ENCODE results near the gene KCNMA1.
A peak's percentile ranks its signal among the peaks of the same experiment; 100 is the strongest.

KCNMA1 gene

GRCh38 chr10:77289027-77289501 is 348.5 kb downstream of the KCNMA1 start:
- no peak for DNase-seq

GRCh38 chr10:77287647-77288120 is 349.9 kb downstream of the KCNMA1 start:
- no peak for DNase-seq

GRCh38 chr10:77286531-77287508 is 350.8 kb downstream of the KCNMA1 start:
- DNase-seq: no peak

- no peak for DNase-seq
These were observed 352.0 kb downstream of the KCNMA1 start for GRCh38 chr10:77285529-77286182.

- no peak for DNase-seq
These were observed 352.8 kb downstream of the KCNMA1 start for GRCh38 chr10:77284797-77285196.

- no peak for DNase-seq
These were observed 354.3 kb downstream of the KCNMA1 start for GRCh38 chr10:77283326-77283725.

GRCh38 chr10:77282163-77282562 is 355.4 kb downstream of the KCNMA1 start:
- no peak for DNase-seq

GRCh38 chr10:77281719-77282118 is 355.9 kb downstream of the KCNMA1 start:
- no peak for DNase-seq

- DNase-seq: no peak
These were observed 358.4 kb downstream of the KCNMA1 start for GRCh38 chr10:77279207-77279606.

GRCh38 chr10:77274046-77274795 is 363.4 kb downstream of the KCNMA1 start:
- DNase-seq: no peak

- no peak for DNase-seq
These were observed 368.4 kb downstream of the KCNMA1 start for GRCh38 chr10:77269163-77269562.

- no peak for DNase-seq
These were observed 368.9 kb downstream of the KCNMA1 start for GRCh38 chr10:77268721-77269120.

- DNase-seq: no peak
These were observed 369.6 kb downstream of the KCNMA1 start for GRCh38 chr10:77267703-77268675.

GRCh38 chr10:77266242-77266641 is 371.4 kb downstream of the KCNMA1 start:
- no peak for DNase-seq

GRCh38 chr10:77264527-77264926 is 373.1 kb downstream of the KCNMA1 start:
- DNase-seq: no peak

- no peak for DNase-seq
These were observed 373.5 kb downstream of the KCNMA1 start for GRCh38 chr10:77264107-77264506.

GRCh38 chr10:77263700-77264099 is 373.9 kb downstream of the KCNMA1 start:
- DNase-seq: no peak

GRCh38 chr10:77261146-77261545 is 376.5 kb downstream of the KCNMA1 start:
- DNase-seq: peak; percentile 56 to 86 (median 79)

GRCh38 chr10:77259171-77259874 is 378.3 kb downstream of the KCNMA1 start:
- no peak for DNase-seq

GRCh38 chr10:77256346-77256745 is 381.3 kb downstream of the KCNMA1 start:
- no peak for DNase-seq

- DNase-seq: no peak
These were observed 384.0 kb downstream of the KCNMA1 start for GRCh38 chr10:77253556-77254064.

All from suppressor macrophage treated with lipopolysaccharide for 1 hour (primary cell).